ENCODE results near the gene ARHGEF2. TPM values are rescaled to one million over a fixed set of nuclear protein-coding genes. Genes with fewer than 3 reads are reported as not detected.

ARHGEF2 gene
- total and polyA plus RNA-seq, 9 of the 15 experiments (the other 6 are each of a cell fraction or from before 2014, with no cell fraction given) = 7.1 to 162 (median 62.2) TPM

DNA sequence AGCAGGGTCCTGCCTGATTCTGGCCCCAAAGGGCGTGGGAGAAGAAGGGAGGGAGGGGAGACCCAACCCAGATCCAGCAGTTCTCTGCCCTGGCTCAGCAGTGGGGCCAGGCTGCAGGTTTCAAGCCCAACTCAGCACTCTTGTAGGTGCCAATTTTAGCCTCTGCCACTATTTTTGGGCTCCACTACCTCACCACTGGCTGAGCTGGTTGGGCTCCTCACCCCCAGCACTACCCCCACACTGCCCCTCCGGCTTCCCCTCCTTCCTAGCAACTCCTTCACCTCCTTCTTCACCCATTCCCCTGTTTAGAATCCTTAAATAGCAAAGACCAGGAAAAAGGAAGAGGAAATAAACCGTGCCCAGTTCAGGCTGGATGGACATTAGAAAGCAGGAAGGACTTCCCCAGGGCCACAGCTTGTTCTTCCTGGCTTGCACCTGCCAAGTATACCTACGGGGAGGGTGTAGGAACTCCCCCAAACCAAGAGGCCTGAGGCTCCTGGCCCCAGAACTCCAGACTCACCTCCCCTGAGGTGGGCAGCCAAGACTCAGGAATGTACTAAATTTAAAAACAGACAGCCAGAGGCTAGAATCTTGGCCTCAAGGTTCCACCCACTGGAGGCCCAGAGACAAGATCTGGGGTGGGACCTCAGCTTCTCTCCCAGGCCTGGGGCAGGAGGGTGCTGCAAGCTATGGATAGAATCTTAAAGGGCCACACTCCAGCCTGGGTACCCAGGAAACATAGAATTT lies 1.4 kb upstream of the ARHGEF2 start (continued):
- no peak for TF ChIP-seq FOXA3 (CRISPR knock-in tag; conservative IDR thresholded peaks at IDR 0.05 in 1 of 2, IDR thresholded peaks at IDR 0.05 in 1 of 2)
- TF ChIP-seq RBM25 (IDR thresholded peaks at IDR 0.05; ENCODE audit: low read depth, low read length, severe bottlenecking) = peak; percentile 10
- TF ChIP-seq ZNF699 (CRISPR knock-in tag; IDR thresholded peaks at IDR 0.05; ENCODE audit: insufficient replicate concordance) = no peak
- TF ChIP-seq, protein P1, sequence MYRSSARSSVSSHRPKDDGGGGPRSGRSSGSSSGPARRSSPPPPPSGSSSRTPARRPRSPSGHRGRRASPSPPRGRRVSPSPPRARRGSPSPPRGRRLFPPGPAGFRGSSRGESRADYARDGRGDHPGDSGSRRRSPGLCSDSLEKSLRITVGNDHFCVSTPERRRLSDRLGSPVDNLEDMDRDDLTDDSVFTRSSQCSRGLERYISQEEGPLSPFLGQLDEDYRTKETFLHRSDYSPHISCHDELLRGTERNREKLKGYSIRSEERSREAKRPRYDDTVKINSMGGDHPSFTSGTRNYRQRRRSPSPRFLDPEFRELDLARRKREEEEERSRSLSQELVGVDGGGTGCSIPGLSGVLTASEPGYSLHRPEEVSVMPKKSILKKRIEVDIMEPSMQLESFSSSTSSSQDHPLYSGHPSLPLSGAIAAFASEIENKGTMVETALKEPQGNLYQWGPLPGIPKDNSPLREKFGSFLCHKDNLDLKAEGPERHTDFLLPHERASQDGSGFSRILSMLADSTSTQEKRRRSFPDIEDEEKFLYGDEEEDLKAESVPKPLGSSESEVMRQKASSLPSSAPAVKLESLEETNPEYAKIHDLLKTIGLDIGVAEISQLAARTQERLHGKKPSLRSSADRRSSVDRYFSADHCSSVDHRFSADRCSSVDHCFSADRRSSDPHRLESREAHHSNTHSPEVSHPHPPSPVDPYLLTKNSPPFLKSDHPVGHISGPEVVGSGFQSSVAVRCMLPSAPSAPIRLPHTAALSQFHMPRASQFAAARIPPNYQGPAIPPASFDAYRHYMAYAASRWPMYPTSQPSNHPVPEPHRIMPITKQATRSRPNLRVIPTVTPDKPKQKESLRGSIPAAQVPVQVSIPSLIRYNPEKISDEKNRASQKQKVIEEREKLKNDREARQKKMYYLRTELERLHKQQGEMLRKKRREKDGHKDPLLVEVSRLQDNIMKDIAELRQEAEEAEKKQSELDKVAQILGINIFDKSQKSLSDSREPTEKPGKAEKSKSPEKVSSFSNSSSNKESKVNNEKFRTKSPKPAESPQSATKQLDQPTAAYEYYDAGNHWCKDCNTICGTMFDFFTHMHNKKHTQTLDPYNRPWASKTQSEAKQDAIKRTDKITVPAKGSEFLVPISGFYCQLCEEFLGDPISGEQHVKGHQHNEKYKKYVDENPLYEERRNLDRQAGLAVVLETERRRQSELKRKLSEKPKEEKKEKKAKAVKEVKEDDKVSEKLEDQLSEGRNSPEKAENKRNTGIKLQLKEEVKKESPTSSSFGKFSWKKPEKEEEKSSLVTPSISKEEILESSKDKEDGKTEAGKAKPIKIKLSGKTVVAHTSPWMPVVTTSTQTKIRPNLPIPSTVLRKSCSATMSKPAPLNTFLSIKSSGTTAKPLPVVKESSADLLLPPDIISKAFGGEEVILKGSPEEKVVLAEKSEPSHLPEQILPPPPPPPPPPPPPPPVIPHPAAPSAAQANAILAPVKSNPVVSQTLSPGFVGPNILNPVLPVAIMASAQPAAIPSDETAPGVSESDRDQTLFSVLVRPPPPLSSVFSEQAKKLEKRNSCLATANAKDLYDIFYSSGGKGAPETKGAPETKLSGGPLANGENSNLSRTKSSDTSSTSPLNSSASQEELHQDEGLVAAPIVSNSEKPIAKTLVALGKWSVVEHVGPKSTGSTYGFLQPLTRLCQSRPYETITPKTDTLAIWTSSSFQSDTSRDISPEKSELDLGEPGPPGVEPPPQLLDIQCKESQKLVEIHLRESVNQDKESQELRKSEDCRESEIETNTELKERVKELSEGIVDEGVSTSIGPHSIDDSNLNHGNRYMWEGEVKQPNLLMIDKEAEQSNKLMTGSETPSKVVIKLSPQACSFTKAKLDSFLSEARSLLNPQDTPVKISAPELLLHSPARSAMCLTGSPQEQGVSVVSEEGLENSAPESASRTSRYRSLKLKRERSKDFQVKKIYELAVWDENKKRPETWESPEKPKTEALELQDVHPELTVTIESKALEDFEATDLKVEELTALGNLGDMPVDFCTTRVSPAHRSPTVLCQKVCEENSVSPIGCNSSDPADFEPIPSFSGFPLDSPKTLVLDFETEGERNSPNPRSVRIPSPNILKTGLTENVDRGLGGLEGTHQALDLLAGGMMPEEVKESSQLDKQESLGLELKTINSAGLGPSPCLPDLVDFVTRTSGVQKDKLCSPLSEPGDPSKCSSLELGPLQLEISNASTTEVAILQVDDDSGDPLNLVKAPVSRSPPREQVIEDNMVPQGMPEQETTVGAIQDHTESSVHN (IDR thresholded peaks at IDR 0.05; ENCODE audit: borderline replicate concordance in 1 of 2, low read depth in 1 of 2) = 0 out of 4 replicates have a peak, but pooled peaks of 1 of the 2 experiments have one; percentile 23
- no peak for TF ChIP-seq ERF (CRISPR knock-in tag; IDR thresholded peaks at IDR 0.05)
- TF ChIP-seq SRSF1 (IDR thresholded peaks at IDR 0.05; ENCODE audit: low read depth, low read length) = no peak
- 0 out of 2 replicates have a peak, but pooled peaks have one; percentile 12 for TF ChIP-seq XRCC5 (IDR thresholded peaks at IDR 0.05; ENCODE audit: low read depth, low read length)
- TF ChIP-seq, protein P2, sequence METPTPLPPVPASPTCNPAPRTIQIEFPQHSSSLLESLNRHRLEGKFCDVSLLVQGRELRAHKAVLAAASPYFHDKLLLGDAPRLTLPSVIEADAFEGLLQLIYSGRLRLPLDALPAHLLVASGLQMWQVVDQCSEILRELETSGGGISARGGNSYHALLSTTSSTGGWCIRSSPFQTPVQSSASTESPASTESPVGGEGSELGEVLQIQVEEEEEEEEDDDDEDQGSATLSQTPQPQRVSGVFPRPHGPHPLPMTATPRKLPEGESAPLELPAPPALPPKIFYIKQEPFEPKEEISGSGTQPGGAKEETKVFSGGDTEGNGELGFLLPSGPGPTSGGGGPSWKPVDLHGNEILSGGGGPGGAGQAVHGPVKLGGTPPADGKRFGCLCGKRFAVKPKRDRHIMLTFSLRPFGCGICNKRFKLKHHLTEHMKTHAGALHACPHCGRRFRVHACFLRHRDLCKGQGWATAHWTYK (CRISPR knock-in tag; IDR thresholded peaks at IDR 0.05) = no peak
- no peak for TF ChIP-seq HIVEP1 (CRISPR knock-in tag; IDR thresholded peaks at IDR 0.05)
- no peak for TF ChIP-seq BCL6 (CRISPR knock-in tag; IDR thresholded peaks at IDR 0.05)
- TF ChIP-seq ZNF263 (CRISPR knock-in tag; IDR thresholded peaks at IDR 0.05; ENCODE audit: borderline replicate concordance) = 0 out of 2 replicates have a peak, but pooled peaks have one; percentile 22
- TF ChIP-seq SIN3B (IDR thresholded peaks at IDR 0.05; ENCODE audit: low read depth) = no peak
- TF ChIP-seq HOXB6 (CRISPR knock-in tag; IDR thresholded peaks at IDR 0.05; ENCODE audit: borderline replicate concordance) = no peak
- no peak for TF ChIP-seq TRIM28 (IDR thresholded peaks at IDR 0.05)
- TF ChIP-seq ZNF316 (IDR thresholded peaks at IDR 0.05) = no peak
- no peak for TF ChIP-seq HDAC8 (tag; IDR thresholded peaks at IDR 0.05)
- TF ChIP-seq TBP (optimal IDR thresholded peaks at IDR 0.05; ENCODE audit: low read depth, low read length) = peak; percentile 30
- TF ChIP-seq ZBTB17 (CRISPR knock-in tag; IDR thresholded peaks at IDR 0.05) = no peak

Measured in K562 (cell line).